IMR-90 (cell line): ENCODE data around the gene DCUN1D5. TPM values are rescaled to one million over a fixed set of nuclear protein-coding genes. Genes with fewer than 3 reads are reported as not detected.

Source experiments
- ATAC-seq: fragments of 200-7000 bp; cut with Tn5 transposase; 2 replicates; pipeline ENCODE4 v1.9.1; 2020; ENCODE audit warnings: low read depth, mild to moderate bottlenecking, moderate library complexity
- BruUV-seq: library from RNA; stranded (reverse); fragments of 400-500 nt; replicated peaks from 2 replicates; lab custom pipeline; 2021; lab: Mats Ljungman, UMichigan
- CTCF ChIA-PET: fragments of 300-600 bp; formaldehyde crosslinking; extraction: SDS; loops from one replicate; lab custom pipeline; 2021; ENCODE audit warnings: antibody characterized with exemption; lab: Yijun Ruan, JAX
- POLR2A ChIA-PET: fragments of 300-600 bp; sonication (Branson Sonifier 250); formaldehyde crosslinking; loops from one replicate; lab custom pipeline; 2022; ENCODE audit warnings: antibody characterized with exemption; ENCODE audit not compliant: unreplicated experiment; lab: Charles Lee
- DNase-seq: peaks from one replicate; pipeline ENCODE4 v3.0.0; 2013
- H2AFZ ChIP-seq: replicated peaks from 2 replicates; pipeline ENCODE3; 2013; ENCODE audit warnings: low read length, mild to moderate bottlenecking; ENCODE audit not compliant: poor library complexity
- H2AK5ac ChIP-seq: 2 replicates; pipeline ENCODE4 v1.6.1; 2013; ENCODE audit warnings: low read depth, low read length, inconsistent platforms
- H2AK9ac ChIP-seq: replicated peaks from 2 replicates; pipeline ENCODE3; 2013; ENCODE audit warnings: mild to moderate bottlenecking, low read depth, low read length, moderate library complexity; ENCODE audit not compliant: poor library complexity
- H2BK120ac ChIP-seq: 2 replicates; pipeline ENCODE4 v1.6.1; 2013; ENCODE audit warnings: low read depth, low read length, inconsistent platforms
- H2BK15ac ChIP-seq: 3 replicates; pipeline ENCODE4 v1.6.1; 2013; ENCODE audit warnings: low read depth, low read length, inconsistent platforms
- H2BK20ac ChIP-seq: 2 replicates; pipeline ENCODE4 v1.6.1; 2013; ENCODE audit warnings: low read depth, mild to moderate bottlenecking, inconsistent platforms, low read length, moderate library complexity
- H2BK5ac ChIP-seq: 2 replicates; pipeline ENCODE4 v1.6.1; 2013; ENCODE audit warnings: mild to moderate bottlenecking, low read depth, low read length, inconsistent platforms; ENCODE audit not compliant: poor library complexity, severe bottlenecking
- H3K14ac ChIP-seq: replicated peaks from 2 replicates; pipeline ENCODE4 v1.6.1; 2013; ENCODE audit warnings: low read depth, low read length, inconsistent platforms
- H3K18ac ChIP-seq: 2 replicates; pipeline ENCODE4 v1.6.1; 2013; ENCODE audit warnings: low read depth, low read length, control low read depth
- H3K23ac ChIP-seq: 2 replicates; pipeline ENCODE4 v1.6.1; 2013; ENCODE audit warnings: low read depth, low read length, inconsistent platforms
- H3K27ac ChIP-seq: 2 replicates; pipeline ENCODE4 v1.5.1; 2013; ENCODE audit warnings: mild to moderate bottlenecking, control low read depth, low read length; ENCODE audit not compliant: insufficient read depth
- H3K27me3 ChIP-seq: 2 replicates; pipeline ENCODE4 v1.6.1; 2013; ENCODE audit warnings: low read length; ENCODE audit not compliant: control insufficient read depth, insufficient read depth
- H3K36me3 ChIP-seq: 2 replicates; pipeline ENCODE4 v1.6.1; 2013; ENCODE audit warnings: low read length, mixed read lengths; ENCODE audit not compliant: control insufficient read depth, insufficient read depth
- H3K4ac ChIP-seq: 2 replicates; pipeline ENCODE4 v1.6.1; 2013; ENCODE audit warnings: low read depth, low read length, inconsistent platforms
- H3K4me1 ChIP-seq: 2 replicates; pipeline ENCODE4 v1.6.1; 2013; ENCODE audit warnings: low read length, mixed read lengths; ENCODE audit not compliant: control insufficient read depth, insufficient read depth
- H3K4me2 ChIP-seq: 2 replicates; pipeline ENCODE4 v1.6.1; 2013; ENCODE audit warnings: low read depth, mild to moderate bottlenecking, control low read depth, low read length, moderate library complexity
- H3K4me3 ChIP-seq: 2 replicates; pipeline ENCODE4 v1.5.1; 2013; ENCODE audit warnings: low read depth, mild to moderate bottlenecking, control low read depth, low read length, moderate library complexity; ENCODE audit not compliant: insufficient read depth
- H3K56ac ChIP-seq: 2 replicates; pipeline ENCODE4 v1.6.1; 2013; ENCODE audit warnings: low read length, inconsistent platforms; ENCODE audit not compliant: insufficient read depth; ENCODE audit errors: extremely low read depth
- H3K79me1 ChIP-seq, 2 experiments: 2 replicates each; pipeline ENCODE4 v1.6.1; 2013; ENCODE audit warnings: low read length in 2 of 2, inconsistent platforms in 1 of 2, low read depth in 1 of 2
- H3K9ac ChIP-seq: 2 replicates; pipeline ENCODE4 v1.6.1; 2013; ENCODE audit warnings: low read depth, low read length, control low read depth
- H3K9me1 ChIP-seq: 2 replicates; pipeline ENCODE4 v1.6.1; 2013; ENCODE audit warnings: low read length, inconsistent platforms; ENCODE audit not compliant: insufficient read depth
- H3K9me3 ChIP-seq: 2 replicates; pipeline ENCODE4 v1.6.1; 2013; ENCODE audit warnings: low read length; ENCODE audit not compliant: control insufficient read depth, insufficient read depth
- H4K20me1 ChIP-seq: 2 replicates; pipeline ENCODE4 v1.6.1; 2013; ENCODE audit warnings: low read length, inconsistent platforms; ENCODE audit not compliant: insufficient read depth
- H4K5ac ChIP-seq: 2 replicates; pipeline ENCODE4 v1.6.1; 2013; ENCODE audit warnings: mild to moderate bottlenecking, low read depth, low read length, control low read depth
- H4K8ac ChIP-seq, 2 experiments: 2 replicates each; pipeline ENCODE4 v1.6.1; 2013; ENCODE audit warnings: low read depth in 2 of 2, low read length in 2 of 2, control low read depth in 1 of 2, inconsistent platforms in 1 of 2
- H4K91ac ChIP-seq: 2 replicates; pipeline ENCODE4 v1.6.1; 2013; ENCODE audit warnings: low read depth, low read length, inconsistent platforms; ENCODE audit not compliant: insufficient read depth
- BHLHE40 ChIP-seq: fragments of 150-350 bp; IDR thresholded peaks from 2 replicates; pipeline ENCODE4 v1.6.1; 2016; ENCODE audit warnings: mild to moderate bottlenecking, low read depth, low read length
- MAZ ChIP-seq: IDR thresholded peaks from 2 replicates; pipeline ENCODE4 v1.6.1; 2012; ENCODE audit warnings: low read depth, mild to moderate bottlenecking, low read length, improper control_type of control experiment, moderate library complexity, borderline replicate concordance
- RAD21 ChIP-seq: IDR thresholded peaks from 2 replicates; pipeline ENCODE4 v1.6.1; 2012; ENCODE audit warnings: low read length, improper control_type of control experiment
- RFX5 ChIP-seq: IDR thresholded peaks from 2 replicates; pipeline ENCODE4 v1.8.0; 2012; ENCODE audit warnings: low read depth, mild to moderate bottlenecking, low read length, moderate library complexity
- WGBS, 2 experiments: methylation state at CpG; one replicate each; pipeline versions ENCODE4 v1.1.5 to v1.1.7; 2013; ENCODE audit warnings: missing lambda C conversion rate in 2 of 2; ENCODE audit not compliant: insufficient read length in 1 of 2; ENCODE audit errors: extremely low coverage in 2 of 2; 5-methylcytosine and 5-hydroxymethylcytosine counted together
- dilution Hi-C: fragments of 300-500 bp; cut with HindIII; formaldehyde crosslinking; loops from one replicate; pipeline ENCODE4 v1.14.3; 2018; ENCODE audit warnings: low sequenced_read_pairs; ENCODE audit not compliant: unreplicated experiment
- in situ Hi-C: fragments of 300-500 bp; cut with MboI; formaldehyde crosslinking; loops from 3 replicates; pipeline ENCODE4 v1.14.3; 2019; ENCODE audit warnings: low sequenced_read_pairs, inconsistent platforms, mixed read lengths
- intact Hi-C: fragments of 100-400 bp; cut with micrococcal nuclease; formaldehyde crosslinking; loops from 2 replicates; pipeline ENCODE4 v1.10.0; 2022
- polyA plus RNA-seq, 3 experiments: library from polyadenylated mRNA; depleted of rRNA; stranded (reverse); fragments of >200 nt; gene quantifications; 2 replicates each; pipeline ENCODE4 v1.2.3, GENCODE V29; 2012; ENCODE audit warnings: low replicate concordance in 1 of 3
- total RNA-seq: library from RNA; depleted of rRNA; stranded (reverse); fragments of >200 nt; gene quantifications from 2 replicates; pipeline ENCODE4 v1.2.3, GENCODE V29; 2012

The DCUN1D5 gene
- total and polyA plus RNA-seq, 2 of the 4 experiments (the other 2 are of a cell fraction), result 47.8 to 58.3 TPM

- Histone ChIP-seq H2BK15ac (no peak overlapping the region), H3K23ac (no peak overlapping the region), H3K9me3 (no peaks in the 10 kb centered on the region), H3K79me1 (no peaks in the 10 kb centered on the region), H3K9me1 (no peaks in the 10 kb centered on the region), H3K27ac (no peak overlapping the region), H3K4me3 (no peak overlapping the region), H2AFZ (no peak overlapping the region), H2AK9ac (no peak overlapping the region), H3K14ac (no peak overlapping the region), H4K91ac (no peak overlapping the region), H3K4me1 (no peaks in the 10 kb centered on the region), H3K4ac (no peak overlapping the region), H2AK5ac (no peak overlapping the region), H3K56ac (no peak overlapping the region), H3K9ac (no peak overlapping the region), H4K5ac (no peak overlapping the region), H3K27me3 (no peaks in the 10 kb centered on the region), H2BK120ac (no peak overlapping the region), H3K18ac (no peak overlapping the region), H4K8ac (no peak overlapping the region), H2BK5ac (no peak overlapping the region), H4K20me1 (no peaks in the 10 kb centered on the region), H3K4me2 (no peak overlapping the region), H2BK20ac (no peak overlapping the region), H3K36me3 (no peaks in the 10 kb centered on the region)
- ChIA-PET CTCF (no interaction called here), POLR2A (no interaction called here)
- WGBS, 2 experiments, result no CpG with 5 or more reads among the region's 1 CpG
- intact Hi-C loops, result no loop called here
- TF ChIP-seq MAZ (no peak), RFX5 (no peak), BHLHE40 (no peak), RAD21 (no peak)
- no peak for ATAC-seq
- DNase-seq, result no peak
- dilution Hi-C loops, result no loop called here
- no TSS peak for BruUV-seq
- in situ Hi-C loops, result no loop called here
Observed at GRCh38 chr11:103016031-103016430, 75.9 kb downstream of the DCUN1D5 start.
